ENCODE data around the gene IFT25. TPM values are rescaled to one million over a fixed set of nuclear protein-coding genes. Genes with fewer than 3 reads are reported as not detected.
A peak's percentile ranks its signal among the peaks of the same experiment; 100 is the strongest.
"Not testable (repeated sequence)": the region's sequence is repeated elsewhere in the genome, so short reads cannot be mapped to it uniquely, and the experiment has no call there.

IFT25 gene
- 10 to 100 TPM; 18.0 to 31.3 (median 20.3) TPM for polyA plus RNA-seq
- long read RNA-seq, donor 1 = 0 reads
- long read RNA-seq, donor 2, transcript HSPB11-201 (6 exons, 915 nt) = major isoform, 5 of 5 reads
- long read RNA-seq, donor 2, partial matches to known transcripts = 0 of 5 reads
- long read RNA-seq, donor 2, other reads (novel, unspliced or antisense) = 0 of 5 reads
- long read RNA-seq, donor 3, transcript HSPB11-201 (6 exons, 915 nt) = major isoform, 8 of 11 reads
- long read RNA-seq, donor 3, partial matches to known transcripts = 0 of 11 reads
- long read RNA-seq, donor 3, other reads (novel, unspliced or antisense) = 0 of 11 reads
- long read RNA-seq, donor 4, partial matches to known transcripts = 0 of 1 reads
- long read RNA-seq, donor 4, other reads (novel, unspliced or antisense) = 0 of 1 reads
- long read RNA-seq, donor 5, partial matches to known transcripts = 0 of 3 reads
- long read RNA-seq, donor 5, other reads (novel, unspliced or antisense) = 0 of 3 reads
- long read RNA-seq, donor 6, transcript HSPB11-201 (6 exons, 915 nt) = major isoform, 8 of 15 reads
- long read RNA-seq, donor 6, partial matches to known transcripts = 0 of 15 reads
- long read RNA-seq, donor 6, other reads (novel, unspliced or antisense) = 6 of 15 reads
- long read RNA-seq, donor 7 = 0 reads
- long read RNA-seq, donor 8, partial matches to known transcripts = 0 of 2 reads
- long read RNA-seq, donor 8, other reads (novel, unspliced or antisense) = 0 of 2 reads
- long read RNA-seq, donor 9, partial matches to known transcripts = 0 of 4 reads
- long read RNA-seq, donor 9, other reads (novel, unspliced or antisense) = 0 of 4 reads
- long read RNA-seq, donor 10, transcript HSPB11-201 (6 exons, 915 nt) = major isoform, 12 of 26 reads
- long read RNA-seq, donor 10, partial matches to known transcripts = 0 of 26 reads
- long read RNA-seq, donor 10, other reads (novel, unspliced or antisense) = 9 of 26 reads

GRCh38 chr1:53945433-53946251 is at the start of gene IFT25:
Gene IFT25 (minus strand): TSS chr1:53945699. CDS start chr1:53940082, 5,617 bp downstream.
- Histone ChIP-seq H3K36me3 (ENCODE audit: control insufficient read depth in 3 of 3, insufficient read depth in 2 of 3, low read depth in 1 of 3, low read length in 3 of 3) (peaks cover 0 to 3% (median 0%) of the 10 kb centered on the region in 3 donors), H3K27me3 (ENCODE audit: control insufficient read depth in 3 of 3, insufficient read depth in 3 of 3, low read length in 3 of 3) (no peaks in the 10 kb centered on the region), H3K4me3 (ENCODE audit: low read depth in 1 of 3, low read length in 3 of 3) (peak within 1 kb of the TSS; percentile 67 to 91 (median 82)), H3K9me3 (ENCODE audit: control insufficient read depth in 2 of 2, insufficient read depth in 1 of 2, low read depth in 1 of 2, low read length in 1 of 2) (no peaks in the 10 kb centered on the region), H3K27ac (ENCODE audit: low read depth in 1 of 3, low read length in 2 of 3) (peak within 1 kb of the TSS; percentile 78 to 97 (median 93)), H3K4me1 (ENCODE audit: control insufficient read depth in 3 of 3, insufficient read depth in 2 of 3, low read depth in 1 of 3, low read length in 2 of 3) (peaks cover 4 to 23% (median 12%) of the 10 kb centered on the region in 3 donors)
- FAIRE-seq (no peak), DNase-seq (peak; percentile 96 to 98)
- WGBS, 3 donors = 0 to 1% (median 1%) methylated on average over 61 to 90 of the region's 90 CpGs

- H3K36me3 ChIP-seq (ENCODE audit: control insufficient read depth in 3 of 3, insufficient read depth in 2 of 3, low read depth in 1 of 3, low read length in 3 of 3); H3K27me3 ChIP-seq (ENCODE audit: control insufficient read depth in 3 of 3, insufficient read depth in 3 of 3, low read length in 3 of 3); H3K4me1 ChIP-seq (ENCODE audit: control insufficient read depth in 3 of 3, insufficient read depth in 2 of 3, low read depth in 1 of 3, low read length in 2 of 3); FAIRE-seq; H3K4me3 ChIP-seq (ENCODE audit: low read depth in 1 of 3, low read length in 3 of 3); H3K27ac ChIP-seq (ENCODE audit: low read depth in 1 of 3, low read length in 2 of 3); DNase-seq: not testable (repeated sequence)
- peaks cover 0 to 11% of the 10 kb centered on the region in 2 donors for H3K9me3 ChIP-seq (ENCODE audit: control insufficient read depth in 2 of 2, insufficient read depth in 1 of 2, low read depth in 1 of 2, low read length in 1 of 2)
- 85 to 90% (median 89%) methylated on average over 2 of the region's 2 CpGs for WGBS, 3 donors
Measured at GRCh38 chr1:53994516-53994915, 49.0 kb upstream of the IFT25 start.

GRCh38 chr1:53992085-53992874 is 46.8 kb upstream of the IFT25 start:
- H3K27ac ChIP-seq (ENCODE audit: low read depth in 1 of 3, low read length in 2 of 3) = no peak overlapping the region
- WGBS, 3 donors = 70 to 76% (median 74%) methylated on average over 4 of the region's 4 CpGs
- DNase-seq = peak; percentile 13
- FAIRE-seq = no peak
- no peaks in the 10 kb centered on the region for H3K36me3 ChIP-seq (ENCODE audit: control insufficient read depth in 3 of 3, insufficient read depth in 2 of 3, low read depth in 1 of 3, low read length in 3 of 3)
- no peak overlapping the region for H3K4me3 ChIP-seq (ENCODE audit: low read depth in 1 of 3, low read length in 3 of 3)
- H3K27me3 ChIP-seq (ENCODE audit: control insufficient read depth in 3 of 3, insufficient read depth in 3 of 3, low read length in 3 of 3) = no peaks in the 10 kb centered on the region
- H3K9me3 ChIP-seq (ENCODE audit: control insufficient read depth in 2 of 2, insufficient read depth in 1 of 2, low read depth in 1 of 2, low read length in 1 of 2) = peaks cover 0 to 11% of the 10 kb centered on the region in 2 donors
- H3K4me1 ChIP-seq (ENCODE audit: control insufficient read depth in 3 of 3, insufficient read depth in 2 of 3, low read depth in 1 of 3, low read length in 2 of 3) = no peaks in the 10 kb centered on the region

- Histone ChIP-seq H3K27me3 (ENCODE audit: control insufficient read depth in 3 of 3, insufficient read depth in 3 of 3, low read length in 3 of 3) (no peaks in the 10 kb centered on the region), H3K27ac (ENCODE audit: low read depth in 1 of 3, low read length in 2 of 3) (no peak overlapping the region), H3K36me3 (ENCODE audit: control insufficient read depth in 3 of 3, insufficient read depth in 2 of 3, low read depth in 1 of 3, low read length in 3 of 3) (no peaks in the 10 kb centered on the region), H3K4me3 (ENCODE audit: low read depth in 1 of 3, low read length in 3 of 3) (no peak overlapping the region), H3K4me1 (ENCODE audit: control insufficient read depth in 3 of 3, insufficient read depth in 2 of 3, low read depth in 1 of 3, low read length in 2 of 3) (peaks cover 0 to 6% (median 0%) of the 10 kb centered on the region in 3 donors), H3K9me3 (ENCODE audit: control insufficient read depth in 2 of 2, insufficient read depth in 1 of 2, low read depth in 1 of 2, low read length in 1 of 2) (peaks cover 0 to 9% of the 10 kb centered on the region in 2 donors)
- DNase-seq (peak in 1 of 2 donors; percentile 39), FAIRE-seq (no peak)
- WGBS, 3 donors = 41 to 54% (median 53%) methylated on average over 2 of the region's 2 CpGs
Measured at GRCh38 chr1:53987880-53988279, 42.4 kb upstream of the IFT25 start.

GRCh38 chr1:53986458-53986857 is 41.0 kb upstream of the IFT25 start:
- DNase-seq = no peak
- Histone ChIP-seq H3K4me1 (ENCODE audit: control insufficient read depth in 3 of 3, insufficient read depth in 2 of 3, low read depth in 1 of 3, low read length in 2 of 3) (peaks cover 0 to 15% (median 0%) of the 10 kb centered on the region in 3 donors), H3K4me3 (ENCODE audit: low read depth in 1 of 3, low read length in 3 of 3) (no peak overlapping the region), H3K27ac (ENCODE audit: low read depth in 1 of 3, low read length in 2 of 3) (no peak overlapping the region), H3K27me3 (ENCODE audit: control insufficient read depth in 3 of 3, insufficient read depth in 3 of 3, low read length in 3 of 3) (no peaks in the 10 kb centered on the region), H3K36me3 (ENCODE audit: control insufficient read depth in 3 of 3, insufficient read depth in 2 of 3, low read depth in 1 of 3, low read length in 3 of 3) (no peaks in the 10 kb centered on the region), H3K9me3 (ENCODE audit: control insufficient read depth in 2 of 2, insufficient read depth in 1 of 2, low read depth in 1 of 2, low read length in 1 of 2) (no peaks in the 10 kb centered on the region)
- FAIRE-seq = no peak
- WGBS, 3 donors = 87 to 95% (median 92%) methylated on average over 3 of the region's 3 CpGs

GRCh38 chr1:53984726-53985125 is 39.2 kb upstream of the IFT25 start:
- no peaks in the 10 kb centered on the region for H3K27me3 ChIP-seq (ENCODE audit: control insufficient read depth in 3 of 3, insufficient read depth in 3 of 3, low read length in 3 of 3)
- no peak overlapping the region for H3K4me3 ChIP-seq (ENCODE audit: low read depth in 1 of 3, low read length in 3 of 3)
- peaks cover 0 to 15% (median 0%) of the 10 kb centered on the region in 3 donors for H3K4me1 ChIP-seq (ENCODE audit: control insufficient read depth in 3 of 3, insufficient read depth in 2 of 3, low read depth in 1 of 3, low read length in 2 of 3)
- H3K27ac ChIP-seq (ENCODE audit: low read depth in 1 of 3, low read length in 2 of 3) = no peak overlapping the region
- H3K9me3 ChIP-seq (ENCODE audit: control insufficient read depth in 2 of 2, insufficient read depth in 1 of 2, low read depth in 1 of 2, low read length in 1 of 2) = no peaks in the 10 kb centered on the region
- peaks cover 0 to 2% (median 0%) of the 10 kb centered on the region in 3 donors for H3K36me3 ChIP-seq (ENCODE audit: control insufficient read depth in 3 of 3, insufficient read depth in 2 of 3, low read depth in 1 of 3, low read length in 3 of 3)
- no peak for DNase-seq
- FAIRE-seq = no peak

GRCh38 chr1:53982763-53983104 is 37.2 kb upstream of the IFT25 start:
- H3K4me3 ChIP-seq (ENCODE audit: low read depth in 1 of 3, low read length in 3 of 3) = peak overlapping the region in 2 of 3 donors; percentile 14 to 42
- peak overlapping the region in 2 of 3 donors; percentile 49 to 71 for H3K27ac ChIP-seq (ENCODE audit: low read depth in 1 of 3, low read length in 2 of 3)
- peaks cover 0 to 2% (median 0%) of the 10 kb centered on the region in 3 donors for H3K36me3 ChIP-seq (ENCODE audit: control insufficient read depth in 3 of 3, insufficient read depth in 2 of 3, low read depth in 1 of 3, low read length in 3 of 3)
- DNase-seq = no peak
- no peak for FAIRE-seq
- no peaks in the 10 kb centered on the region for H3K9me3 ChIP-seq (ENCODE audit: control insufficient read depth in 2 of 2, insufficient read depth in 1 of 2, low read depth in 1 of 2, low read length in 1 of 2)
- peaks cover 0 to 15% (median 0%) of the 10 kb centered on the region in 3 donors for H3K4me1 ChIP-seq (ENCODE audit: control insufficient read depth in 3 of 3, insufficient read depth in 2 of 3, low read depth in 1 of 3, low read length in 2 of 3)
- 11 to 31% (median 30%) methylated on average over 4 of the region's 4 CpGs for WGBS, 3 donors
- no peaks in the 10 kb centered on the region for H3K27me3 ChIP-seq (ENCODE audit: control insufficient read depth in 3 of 3, insufficient read depth in 3 of 3, low read length in 3 of 3)
